ENCODE data around the gene GRM8. TPM values are rescaled to one million over a fixed set of nuclear protein-coding genes. Genes with fewer than 3 reads are reported as not detected.

Gene GRM8
- total RNA-seq, 1 experiment from 2014 or later: 1.8 TPM

DNA sequence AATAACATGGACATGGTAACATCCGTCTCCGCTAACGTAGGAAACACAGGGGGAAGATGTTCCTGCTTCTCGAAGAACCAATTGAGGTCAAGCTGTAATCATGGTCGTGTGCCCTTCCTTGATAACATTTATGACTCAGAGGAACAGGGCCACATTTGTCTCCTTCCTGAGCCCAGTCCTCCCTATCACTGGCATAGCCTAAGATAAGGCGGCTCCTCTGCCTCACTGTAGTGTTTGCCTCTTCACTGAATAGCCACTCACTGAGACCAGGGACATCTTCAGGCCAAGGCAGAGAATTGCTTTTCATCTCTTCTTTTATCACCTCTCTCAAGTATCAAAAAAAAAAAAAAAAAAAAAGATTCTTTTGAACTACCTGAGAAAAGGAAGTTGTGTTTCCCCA lies 5.4 kb upstream of the GRM8 start:
- Histone ChIP-seq H3K9ac (ENCODE audit: extremely low read depth, insufficient read length, low read length) (no peak overlapping the region), H3K23me2 (ENCODE audit: insufficient read length, low read depth, low read length, poor library complexity, severe bottlenecking) (peaks cover 7% of the 10 kb centered on the region), H4K5ac (ENCODE audit: insufficient read length, low read depth, low read length) (no peak overlapping the region), H2BK15ac (ENCODE audit: low read depth, low read length) (no peak overlapping the region), H3T11ph (ENCODE audit: low read length) (no peak overlapping the region), H3K27ac (ENCODE audit: insufficient read length, low read depth, low read length) (no peak overlapping the region), H3K23ac (ENCODE audit: insufficient read length, low read depth, low read length) (no peak overlapping the region), H2BK5ac (ENCODE audit: insufficient read length, low read length) (no peak overlapping the region), H3K9me3 (ENCODE audit: control insufficient read depth, low read depth, low read length) (no peaks in the 10 kb centered on the region), H3K18ac (ENCODE audit: insufficient read length, low read depth, low read length) (no peak overlapping the region), H4K8ac (replicated peaks; ENCODE audit: insufficient read length, low read depth, low read length) (no peak overlapping the region), H2BK20ac (ENCODE audit: low read depth, low read length, poor library complexity, severe bottlenecking) (no peak overlapping the region), H2BK120ac (ENCODE audit: low read depth, low read length, poor library complexity, severe bottlenecking) (no peak overlapping the region), H2AK5ac (ENCODE audit: insufficient read length, low read length) (no peak overlapping the region), H2AFZ (ENCODE audit: low read length) (no peak overlapping the region), H3K4me1 (ENCODE audit: insufficient read depth, low read length) (no peaks in the 10 kb centered on the region; the same call in 1 of the 2 replicates), H3K56ac (ENCODE audit: insufficient read length, low read depth, low read length) (no peak overlapping the region), H4K20me1 (ENCODE audit: control insufficient read depth, insufficient read depth, insufficient read length) (no peaks in the 10 kb centered on the region), H3K4ac (ENCODE audit: low read depth, low read length) (no peak overlapping the region), H3K79me2 (ENCODE audit: insufficient read depth, low read length) (no peaks in the 10 kb centered on the region), H2BK12ac (ENCODE audit: insufficient read length, low read depth, low read length) (no peak overlapping the region), H3K27me3 (ENCODE audit: insufficient read depth, low read length) (peaks cover 4% of the 10 kb centered on the region; the same call in 1 of the 2 replicates), H3K4me2 (ENCODE audit: insufficient read depth, insufficient read length, low read length) (no peak overlapping the region), H4K91ac (ENCODE audit: insufficient read length, low read depth, low read length) (no peak overlapping the region), H3K14ac (ENCODE audit: insufficient read depth, low read length) (no peak overlapping the region), H3K79me1 (ENCODE audit: insufficient read depth, low read depth, low read length, poor library complexity, severe bottlenecking) (no peaks in the 10 kb centered on the region)
- WGBS (ENCODE audit: extremely low coverage, insufficient read length, low lambda C conversion rate): no CpG with 5 or more reads among the region's 6 CpGs
- DNase-seq: no peak
- peaks cover 0 to 4% of the 10 kb centered on the region in 2 experiments; a peak in 1 of 4 replicates for H3K4me1 Mint-ChIP-seq
- peaks cover 0 to 3% of the 10 kb centered on the region in 2 experiments; a peak in 1 of 5 replicates for H3K9me3 Mint-ChIP-seq
- no peaks in the 10 kb centered on the region; a peak in 1 of 7 replicates for H3K36me3 Mint-ChIP-seq (ENCODE audit: insufficient read depth in 1 of 3, low read depth in 3 of 3)
- H3K4me3 Mint-ChIP-seq: no peak overlapping the region
- no peak overlapping the region for H3K27ac Mint-ChIP-seq
- peaks cover 87% of the 10 kb centered on the region for H3K27me3 Mint-ChIP-seq (ENCODE audit: low read depth)
- TF ChIP-seq, protein P1, sequence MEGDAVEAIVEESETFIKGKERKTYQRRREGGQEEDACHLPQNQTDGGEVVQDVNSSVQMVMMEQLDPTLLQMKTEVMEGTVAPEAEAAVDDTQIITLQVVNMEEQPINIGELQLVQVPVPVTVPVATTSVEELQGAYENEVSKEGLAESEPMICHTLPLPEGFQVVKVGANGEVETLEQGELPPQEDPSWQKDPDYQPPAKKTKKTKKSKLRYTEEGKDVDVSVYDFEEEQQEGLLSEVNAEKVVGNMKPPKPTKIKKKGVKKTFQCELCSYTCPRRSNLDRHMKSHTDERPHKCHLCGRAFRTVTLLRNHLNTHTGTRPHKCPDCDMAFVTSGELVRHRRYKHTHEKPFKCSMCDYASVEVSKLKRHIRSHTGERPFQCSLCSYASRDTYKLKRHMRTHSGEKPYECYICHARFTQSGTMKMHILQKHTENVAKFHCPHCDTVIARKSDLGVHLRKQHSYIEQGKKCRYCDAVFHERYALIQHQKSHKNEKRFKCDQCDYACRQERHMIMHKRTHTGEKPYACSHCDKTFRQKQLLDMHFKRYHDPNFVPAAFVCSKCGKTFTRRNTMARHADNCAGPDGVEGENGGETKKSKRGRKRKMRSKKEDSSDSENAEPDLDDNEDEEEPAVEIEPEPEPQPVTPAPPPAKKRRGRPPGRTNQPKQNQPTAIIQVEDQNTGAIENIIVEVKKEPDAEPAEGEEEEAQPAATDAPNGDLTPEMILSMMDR (conservative IDR thresholded peaks at IDR 0.05): no peak

Data from H9 (cell line).